Choroid plexus epithelial cell (primary cell): ENCODE measurements around the gene YPEL2.
"Not testable (repeated sequence)": the region's sequence is repeated elsewhere in the genome, so short reads cannot be mapped to it uniquely, and the experiment has no call there.

Source experiments
- DNase-seq: peaks from one replicate; pipeline ENCODE4 v3.0.0-alpha.2; 2010; ENCODE audit warnings: low read depth
- H3K4me3 ChIP-seq: 2 replicates; pipeline ENCODE4 v1.5.1; 2011; ENCODE audit warnings: low read depth, mild to moderate bottlenecking, control low read depth, low read length, moderate library complexity
- TF ChIP-seq, protein P1 (sequence below): conservative IDR thresholded peaks from 2 replicates; pipeline ENCODE4 v1.5.1; 2011; ENCODE audit warnings: low read depth, mild to moderate bottlenecking, control low read depth, inconsistent platforms, low read length, moderate library complexity

Gene YPEL2

DNA sequence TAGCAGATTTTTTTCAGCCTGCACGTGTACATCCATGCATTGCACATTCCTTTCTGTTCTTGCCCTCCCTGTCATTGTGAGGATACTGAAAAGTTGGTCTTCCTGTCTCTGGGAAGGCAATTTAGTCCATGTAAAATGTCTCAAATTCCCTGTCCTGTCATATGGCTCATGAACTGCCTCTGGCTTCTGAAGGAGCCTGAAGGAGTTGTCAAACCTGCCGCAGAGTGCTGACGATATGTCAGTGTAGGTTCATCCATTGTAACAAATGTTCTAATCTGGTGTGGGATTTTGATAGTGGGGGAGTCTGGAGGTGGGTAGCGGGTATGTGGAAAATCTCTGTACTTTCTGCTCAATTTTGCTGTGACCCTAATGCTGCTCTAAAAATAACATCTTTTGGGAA is 59.6 kb downstream of the YPEL2 start:
- TF ChIP-seq, protein P1, sequence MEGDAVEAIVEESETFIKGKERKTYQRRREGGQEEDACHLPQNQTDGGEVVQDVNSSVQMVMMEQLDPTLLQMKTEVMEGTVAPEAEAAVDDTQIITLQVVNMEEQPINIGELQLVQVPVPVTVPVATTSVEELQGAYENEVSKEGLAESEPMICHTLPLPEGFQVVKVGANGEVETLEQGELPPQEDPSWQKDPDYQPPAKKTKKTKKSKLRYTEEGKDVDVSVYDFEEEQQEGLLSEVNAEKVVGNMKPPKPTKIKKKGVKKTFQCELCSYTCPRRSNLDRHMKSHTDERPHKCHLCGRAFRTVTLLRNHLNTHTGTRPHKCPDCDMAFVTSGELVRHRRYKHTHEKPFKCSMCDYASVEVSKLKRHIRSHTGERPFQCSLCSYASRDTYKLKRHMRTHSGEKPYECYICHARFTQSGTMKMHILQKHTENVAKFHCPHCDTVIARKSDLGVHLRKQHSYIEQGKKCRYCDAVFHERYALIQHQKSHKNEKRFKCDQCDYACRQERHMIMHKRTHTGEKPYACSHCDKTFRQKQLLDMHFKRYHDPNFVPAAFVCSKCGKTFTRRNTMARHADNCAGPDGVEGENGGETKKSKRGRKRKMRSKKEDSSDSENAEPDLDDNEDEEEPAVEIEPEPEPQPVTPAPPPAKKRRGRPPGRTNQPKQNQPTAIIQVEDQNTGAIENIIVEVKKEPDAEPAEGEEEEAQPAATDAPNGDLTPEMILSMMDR: no peak
- DNase-seq: no peak
- no peak overlapping the region for H3K4me3 ChIP-seq

DNA sequence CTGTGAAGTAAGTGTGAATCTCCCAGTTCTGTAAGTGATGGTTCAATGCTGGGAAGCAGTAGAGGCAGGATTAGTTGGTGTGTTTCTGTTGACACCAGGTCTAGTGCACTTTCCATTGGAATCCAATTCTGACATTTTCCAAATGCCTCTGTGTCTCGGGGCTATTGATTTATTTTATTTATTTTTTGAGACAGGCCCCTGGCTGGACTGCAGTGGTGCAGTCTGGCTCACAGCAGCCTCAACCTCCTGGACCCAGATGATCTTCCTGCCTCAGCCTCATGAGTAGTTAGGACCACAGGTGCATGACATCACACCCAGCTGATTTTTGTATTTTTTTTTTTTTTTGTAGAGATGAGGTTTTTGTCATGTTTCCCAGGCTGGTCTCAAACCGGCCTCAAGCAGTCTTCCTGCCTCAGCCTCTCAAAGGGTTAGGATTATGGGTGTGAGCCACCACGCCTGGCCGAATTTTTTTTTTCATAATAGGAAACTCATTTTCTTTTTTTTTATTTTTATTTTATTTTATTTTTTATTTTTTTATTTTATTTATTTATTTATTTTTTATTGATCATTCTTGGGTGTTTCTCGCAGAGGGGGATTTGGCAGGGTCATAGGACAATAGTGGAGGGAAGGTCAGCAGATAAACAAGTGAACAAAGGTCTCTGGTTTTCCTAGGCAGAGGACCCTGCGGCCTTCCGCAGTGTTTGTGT is 61.7 kb downstream of the YPEL2 start:
- DNase-seq: no peak
- no peak overlapping the region for H3K4me3 ChIP-seq
- TF ChIP-seq, protein P1: no peak

DNA sequence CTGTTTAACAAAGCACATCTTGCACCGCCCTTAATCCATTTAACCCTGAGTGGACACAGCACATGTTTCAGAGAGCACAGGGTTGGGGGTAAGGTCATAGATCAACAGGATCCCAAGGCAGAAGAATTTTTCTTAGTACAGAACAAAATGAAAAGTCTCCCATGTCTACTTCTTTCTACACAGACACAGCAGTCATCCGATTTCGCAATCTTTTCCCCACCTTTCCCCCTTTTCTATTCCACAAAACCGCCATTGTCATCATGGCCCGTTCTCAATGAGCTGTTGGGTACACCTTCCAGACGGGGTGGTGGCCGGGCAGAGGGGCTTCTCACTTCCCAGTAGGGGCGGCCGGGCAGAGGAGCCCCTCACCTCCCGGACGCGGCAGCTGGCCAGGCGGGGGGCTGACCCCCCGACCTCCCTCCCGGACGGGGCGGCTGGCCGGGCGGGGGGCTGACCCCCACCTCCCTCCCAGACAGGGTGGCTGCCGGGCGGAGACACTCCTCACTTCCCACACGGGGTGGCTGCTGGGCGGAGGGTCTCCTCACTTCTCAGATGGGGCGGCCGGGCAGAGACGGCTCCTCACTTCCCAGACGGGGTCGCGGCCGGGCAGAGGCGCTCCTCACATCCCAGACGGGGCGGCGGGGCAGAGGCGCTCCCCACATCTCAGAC is 62.4 kb downstream of the YPEL2 start:
- H3K4me3 ChIP-seq, DNase-seq: not testable (repeated sequence)

DNA sequence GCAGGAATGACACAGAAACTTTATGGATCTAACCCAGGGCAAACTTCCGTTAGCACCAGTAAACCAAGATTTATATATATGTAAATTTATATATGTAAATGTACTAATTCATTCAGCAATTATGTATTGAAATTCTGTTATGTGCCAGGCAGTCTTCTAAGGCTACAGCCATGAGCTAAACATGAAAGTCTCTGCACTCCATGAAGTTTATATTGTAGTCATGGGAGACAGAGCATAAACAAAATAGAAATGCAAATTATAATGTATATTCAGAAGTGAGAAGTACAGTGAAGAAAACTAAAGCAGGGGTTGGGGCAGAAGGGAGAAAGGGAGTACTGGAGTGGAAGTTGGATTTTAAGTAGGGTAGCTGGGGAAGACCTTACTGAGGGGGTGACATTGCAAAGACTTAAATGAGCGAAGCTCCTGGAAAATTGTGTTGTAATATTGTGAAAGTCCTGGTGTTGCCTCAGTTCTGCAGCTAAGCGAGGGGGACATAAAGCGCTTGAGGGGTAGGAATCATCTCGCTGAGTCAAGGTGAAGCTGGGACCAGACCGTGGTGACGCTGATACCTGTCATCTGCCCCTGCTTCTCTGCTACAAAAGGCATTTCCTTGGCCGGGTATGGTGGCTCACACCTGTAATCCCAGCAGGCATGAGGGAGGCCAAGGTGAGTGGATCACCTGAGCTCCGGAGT is 64.8 kb downstream of the YPEL2 start:
- DNase-seq: no peak
- TF ChIP-seq, protein P1: no peak
- no peak overlapping the region for H3K4me3 ChIP-seq

DNA sequence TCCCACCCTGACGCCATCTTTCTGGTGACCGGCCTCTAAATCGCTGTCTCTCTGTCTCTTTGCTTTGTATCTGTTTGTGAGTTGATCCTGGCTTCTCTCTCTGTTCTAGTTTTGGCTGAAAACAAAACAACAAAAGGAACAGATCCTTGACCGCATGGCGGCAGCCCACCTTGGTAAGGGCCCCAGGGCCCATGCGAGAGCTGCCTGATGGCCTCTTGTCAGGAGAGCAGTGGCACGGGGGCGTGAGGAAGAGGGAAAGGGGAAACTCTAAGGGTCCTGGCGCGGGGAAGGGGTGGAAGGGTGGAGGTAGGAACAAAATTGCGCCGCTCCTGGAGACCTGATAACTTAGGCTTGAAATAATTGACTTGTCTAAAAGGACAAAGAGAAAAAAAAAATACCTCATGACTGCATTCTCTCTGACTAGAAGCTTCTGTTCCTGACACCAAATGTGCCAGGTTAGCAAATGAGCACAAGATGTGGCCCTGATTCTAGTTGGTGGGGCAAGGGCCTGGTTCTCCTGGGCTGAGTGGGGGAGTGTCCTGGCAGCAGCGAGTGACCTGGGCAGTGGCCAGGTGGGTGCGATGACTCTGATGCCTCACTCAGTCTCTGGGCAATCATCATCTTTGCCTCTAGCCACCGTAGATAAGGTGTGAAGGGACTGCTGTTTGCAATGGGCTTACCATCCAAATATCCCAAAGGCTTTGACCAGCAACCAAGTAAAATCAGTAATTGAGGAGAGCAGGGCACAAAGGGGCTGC is 66.0 kb downstream of the YPEL2 start:
- DNase-seq: no peak
- TF ChIP-seq, protein P1: no peak
- no peak overlapping the region for H3K4me3 ChIP-seq

DNA sequence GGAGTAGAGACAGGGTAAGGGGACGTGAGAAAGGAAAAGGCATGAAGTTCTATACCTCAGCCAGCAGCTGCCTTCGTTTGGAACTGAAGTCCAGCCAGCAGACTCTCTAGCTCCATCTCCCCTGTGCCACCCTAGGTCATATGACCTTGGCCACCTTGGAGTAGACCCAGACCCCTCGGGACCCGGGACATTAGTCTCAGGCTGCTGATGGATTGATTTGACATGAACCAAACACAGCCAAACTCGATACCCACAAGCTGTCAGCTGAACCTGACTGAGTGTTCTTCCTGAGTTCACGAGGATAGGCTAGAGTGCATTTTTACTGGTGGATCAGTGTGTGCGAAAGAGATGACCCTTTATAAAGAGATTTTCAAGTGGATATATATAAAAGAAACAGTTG is 68.5 kb downstream of the YPEL2 start:
- DNase-seq: no peak
- TF ChIP-seq, protein P1: no peak
- H3K4me3 ChIP-seq: no peak overlapping the region

DNA sequence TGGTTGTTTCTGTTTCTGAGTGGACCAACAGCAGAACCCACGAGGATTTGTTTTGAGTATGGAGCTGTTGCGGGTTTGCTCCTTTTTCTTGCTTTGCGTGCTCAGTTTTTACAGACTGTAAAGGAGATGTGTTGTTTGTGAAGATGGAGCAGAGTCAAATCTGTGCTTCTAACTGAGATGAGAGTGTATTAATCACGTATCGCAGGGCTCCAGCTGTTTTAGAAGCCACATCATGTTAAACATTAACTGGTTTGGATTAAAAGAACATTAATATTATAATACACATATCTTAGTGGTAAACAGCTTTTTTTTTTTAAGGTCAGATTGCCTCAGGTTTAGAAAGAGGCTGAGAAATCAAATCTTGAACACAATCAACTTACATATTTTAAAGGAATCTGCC is 69.4 kb downstream of the YPEL2 start:
- no peak overlapping the region for H3K4me3 ChIP-seq
- TF ChIP-seq, protein P1: no peak
- DNase-seq: peak; percentile 12
